WTC11 (cell line): ENCODE measurements around the gene TLR5. TPM values are rescaled to one million over a fixed set of nuclear protein-coding genes. Genes with fewer than 3 reads are reported as not detected.
A peak's percentile ranks its signal among the peaks of the same experiment; 100 is the strongest.

Source experiments
- ATAC-seq: fragments of 200-7000 bp; cut with Tn5 transposase; 2 replicates; pipeline ENCODE4 v1.10.0; 2021; ENCODE audit warnings: mild to moderate bottlenecking, moderate library complexity
- CTCF ChIA-PET: fragments of 300-600 bp; sonication (Branson Sonifier 250); formaldehyde crosslinking; loops from one replicate; lab custom pipeline; 2021; ENCODE audit warnings: antibody characterized with exemption; lab: Charles Lee
- POLR2A ChIA-PET: fragments of 350-600 bp; sonication (Branson Sonifier 250); formaldehyde crosslinking; loops from one replicate; lab custom pipeline; 2021; ENCODE audit warnings: antibody characterized with exemption; lab: Charles Lee
- DNase-seq: peaks from one replicate; pipeline ENCODE4 v3.0.0; 2021; ENCODE audit warnings: low spot score
- H3K27ac Mint-ChIP-seq: 2 replicates; pipeline ENCODE4 v1.8.0; 2021; ENCODE audit warnings: mixed read lengths
- H3K27me3 Mint-ChIP-seq: 2 replicates; pipeline ENCODE4 v1.8.0; 2021; ENCODE audit warnings: low read depth, mild to moderate bottlenecking, moderate library complexity, mixed read lengths
- H3K36me3 Mint-ChIP-seq: 2 replicates; pipeline ENCODE4 v1.8.0; 2021; ENCODE audit warnings: mixed read lengths
- H3K4me1 Mint-ChIP-seq: 2 replicates; pipeline ENCODE4 v1.8.0; 2022; ENCODE audit warnings: mixed read lengths
- H3K4me3 Mint-ChIP-seq: 2 replicates; pipeline ENCODE4 v1.8.0; 2021; ENCODE audit warnings: mild to moderate bottlenecking, moderate library complexity, mixed read lengths
- H3K9me3 Mint-ChIP-seq: 2 replicates; pipeline ENCODE4 v1.8.0; 2021; ENCODE audit warnings: mixed read lengths
- AFF4 ChIP-seq: sonication (generic); formaldehyde crosslinking; IDR thresholded peaks from 2 replicates; pipeline ENCODE4 v1.8.1; 2023; ENCODE audit warnings: mild to moderate bottlenecking, missing genetic modification reagents, borderline replicate concordance
- ATF2 ChIP-seq: sonication (generic); formaldehyde crosslinking; IDR thresholded peaks from 2 replicates; pipeline ENCODE4 v1.8.1; 2022; ENCODE audit warnings: low read depth, missing genetic modification reagents, borderline replicate concordance
- EMX1 ChIP-seq: fragments of 250-450 bp; sonication (Bioruptor Pico); IDR thresholded peaks from 2 replicates; pipeline ENCODE4 v1.8.0; 2021; ENCODE audit warnings: mild to moderate bottlenecking
- GABPB1 ChIP-seq: sonication (generic); formaldehyde crosslinking; IDR thresholded peaks from 2 replicates; pipeline ENCODE4 v1.8.1; 2023; ENCODE audit warnings: mild to moderate bottlenecking, missing genetic modification reagents
- KAT7 ChIP-seq: sonication (generic); formaldehyde crosslinking; IDR thresholded peaks from 2 replicates; pipeline ENCODE4 v1.8.1; 2023; ENCODE audit warnings: missing genetic modification reagents, mild to moderate bottlenecking, borderline replicate concordance
- NR1H2 ChIP-seq: sonication (generic); formaldehyde crosslinking; IDR thresholded peaks from 2 replicates; pipeline ENCODE4 v1.9.0; 2021; ENCODE audit warnings: mild to moderate bottlenecking, moderate library complexity, missing genetic modification reagents
- NR3C1 ChIP-seq: sonication (generic); formaldehyde crosslinking; conservative IDR thresholded peaks from 2 replicates; pipeline ENCODE4 v1.8.1; 2023; ENCODE audit warnings: low read depth, mild to moderate bottlenecking, missing genetic modification reagents
- RELA ChIP-seq: sonication (generic); formaldehyde crosslinking; IDR thresholded peaks from 2 replicates; pipeline ENCODE4 v1.8.1; 2022; ENCODE audit warnings: missing genetic modification reagents, mild to moderate bottlenecking, borderline replicate concordance
- TCF7 ChIP-seq: sonication (generic); formaldehyde crosslinking; IDR thresholded peaks from 2 replicates; pipeline ENCODE4 v1.8.0; 2022; ENCODE audit warnings: mild to moderate bottlenecking, low read depth, missing genetic modification reagents, moderate library complexity
- TP53 ChIP-seq: sonication (generic); formaldehyde crosslinking; IDR thresholded peaks from 2 replicates; pipeline ENCODE4 v1.8.1; 2023; ENCODE audit warnings: mild to moderate bottlenecking, missing genetic modification reagents
- ZMAT4 ChIP-seq: fragments of 250-450 bp; sonication (Bioruptor Pico); IDR thresholded peaks from 2 replicates; pipeline ENCODE4 v1.9.0; 2021; ENCODE audit warnings: mild to moderate bottlenecking
- ZNF121 ChIP-seq: sonication (generic); formaldehyde crosslinking; IDR thresholded peaks from 2 replicates; pipeline ENCODE4 v1.8.0; 2023; ENCODE audit warnings: missing genetic modification reagents
- ZNF281 ChIP-seq: sonication (generic); formaldehyde crosslinking; IDR thresholded peaks from 2 replicates; pipeline ENCODE4 v1.8.0; 2023; ENCODE audit warnings: mild to moderate bottlenecking, missing genetic modification reagents
- ZNF317 ChIP-seq: sonication (generic); formaldehyde crosslinking; IDR thresholded peaks from 2 replicates; pipeline ENCODE4 v1.8.1; 2023; ENCODE audit warnings: low read depth, mild to moderate bottlenecking, moderate library complexity, missing genetic modification reagents, borderline replicate concordance
- total RNA-seq: library from RNA; stranded (reverse); gene quantifications from 3 replicates; pipeline ENCODE4 v1.2.3, GENCODE V29; 2021
- TF ChIP-seq, protein P1 (sequence below): sonication (generic); formaldehyde crosslinking; conservative IDR thresholded peaks from 2 replicates; pipeline ENCODE4 v1.8.1; 2023; ENCODE audit warnings: mild to moderate bottlenecking, low read depth, missing genetic modification reagents, moderate library complexity

The TLR5 gene
- total RNA-seq, 1 experiment from 2014 or later, result 0.46 TPM

GRCh38 chr1:223143537-223144248 is 645 bp upstream of the TLR5 start (continued):
- TF ChIP-seq, protein P1, sequence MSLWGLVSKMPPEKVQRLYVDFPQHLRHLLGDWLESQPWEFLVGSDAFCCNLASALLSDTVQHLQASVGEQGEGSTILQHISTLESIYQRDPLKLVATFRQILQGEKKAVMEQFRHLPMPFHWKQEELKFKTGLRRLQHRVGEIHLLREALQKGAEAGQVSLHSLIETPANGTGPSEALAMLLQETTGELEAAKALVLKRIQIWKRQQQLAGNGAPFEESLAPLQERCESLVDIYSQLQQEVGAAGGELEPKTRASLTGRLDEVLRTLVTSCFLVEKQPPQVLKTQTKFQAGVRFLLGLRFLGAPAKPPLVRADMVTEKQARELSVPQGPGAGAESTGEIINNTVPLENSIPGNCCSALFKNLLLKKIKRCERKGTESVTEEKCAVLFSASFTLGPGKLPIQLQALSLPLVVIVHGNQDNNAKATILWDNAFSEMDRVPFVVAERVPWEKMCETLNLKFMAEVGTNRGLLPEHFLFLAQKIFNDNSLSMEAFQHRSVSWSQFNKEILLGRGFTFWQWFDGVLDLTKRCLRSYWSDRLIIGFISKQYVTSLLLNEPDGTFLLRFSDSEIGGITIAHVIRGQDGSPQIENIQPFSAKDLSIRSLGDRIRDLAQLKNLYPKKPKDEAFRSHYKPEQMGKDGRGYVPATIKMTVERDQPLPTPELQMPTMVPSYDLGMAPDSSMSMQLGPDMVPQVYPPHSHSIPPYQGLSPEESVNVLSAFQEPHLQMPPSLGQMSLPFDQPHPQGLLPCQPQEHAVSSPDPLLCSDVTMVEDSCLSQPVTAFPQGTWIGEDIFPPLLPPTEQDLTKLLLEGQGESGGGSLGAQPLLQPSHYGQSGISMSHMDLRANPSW (CRISPR knock-in tag), result no peak
- TF ChIP-seq GABPB1 (CRISPR knock-in tag), result no peak
- no peak for TF ChIP-seq ZNF121 (CRISPR knock-in tag)
- TF ChIP-seq TP53 (CRISPR knock-in tag), result no peak
- no peak for TF ChIP-seq AFF4 (CRISPR knock-in tag)

GRCh38 chr1:223142269-223142668 is 779 bp downstream of the TLR5 start:
- Mint-ChIP-seq H3K4me3 (peak overlapping the region; percentile 59), H3K27me3 (peaks cover 48% of the 10 kb centered on the region), H3K9me3 (peaks cover 14% of the 10 kb centered on the region), H3K4me1 (peaks cover 20% of the 10 kb centered on the region), H3K36me3 (no peaks in the 10 kb centered on the region), H3K27ac (no peak overlapping the region)
- no peak; the same call in 1 of the 2 replicates for ATAC-seq
- CTCF ChIA-PET, result interaction anchor here (1.1 to 3.8 kb wide), 3 partner anchors 9 to 18 kb away, joined by 5 to 47 read pairs (median 9); no protein-coding TSS in a partner anchor
- TF ChIP-seq AFF4 (CRISPR knock-in tag), result no peak
- no peak for TF ChIP-seq RELA (CRISPR knock-in tag)
- no peak for TF ChIP-seq NR3C1
- TF ChIP-seq NR1H2 (CRISPR knock-in tag), result no peak
- no peak for TF ChIP-seq ZMAT4
- TF ChIP-seq ZNF281 (CRISPR knock-in tag), result no peak
- no peak for TF ChIP-seq ATF2 (CRISPR knock-in tag)
- TF ChIP-seq TCF7, result no peak
- no peak for TF ChIP-seq KAT7
- TF ChIP-seq ZNF317 (CRISPR knock-in tag), result no peak
- no peak for TF ChIP-seq EMX1 (CRISPR knock-in tag)
- POLR2A ChIA-PET, result no interaction called here
- DNase-seq, result no peak
